Hematopoietic multipotent progenitor cell treated with erythropoietin and hydrocortisone succinate and interleukin-3 and kit ligand, for 8 days (in vitro differentiated cells): Measurements from ENCODE around the gene NR4A1.

ENCODE experiments used
- DNase-seq: peaks from one replicate; pipeline ENCODE4 v3.0.0-alpha.2; 2015

Gene NR4A1

DNA sequence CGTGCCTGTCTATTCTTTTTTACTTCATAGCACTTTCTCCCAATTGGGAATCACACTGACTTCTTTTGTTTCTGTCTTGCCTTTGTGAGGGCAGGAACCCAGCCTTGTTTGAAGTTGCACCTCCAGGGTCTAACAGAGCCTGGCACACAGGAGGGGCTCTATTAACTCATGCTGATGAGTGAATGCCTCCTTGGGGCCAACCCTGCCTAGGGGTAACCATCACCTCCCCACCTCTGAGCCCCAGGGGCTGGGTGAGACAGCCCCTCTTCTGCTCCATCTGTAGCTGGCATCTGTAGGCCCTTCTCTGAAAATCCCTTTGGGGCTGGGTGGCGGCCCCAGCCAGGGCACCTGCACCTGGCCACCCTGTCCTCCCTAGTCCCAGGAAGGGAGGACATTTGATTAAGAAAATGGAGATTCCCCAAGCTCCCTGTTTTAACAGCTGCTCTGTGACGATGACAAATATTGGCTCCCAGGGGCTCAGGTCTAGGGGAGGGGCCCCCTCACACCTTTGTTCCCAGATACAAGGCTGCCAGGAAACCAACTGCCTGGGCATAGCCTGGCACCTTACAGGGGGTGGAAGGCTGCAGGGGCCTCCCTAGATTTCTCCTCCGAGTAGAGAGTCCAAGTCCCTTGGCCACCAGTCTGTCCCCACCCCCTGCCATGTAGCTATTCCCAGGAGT lies 32.7 kb upstream of the NR4A1 start:
- DNase-seq, result no peak

DNA sequence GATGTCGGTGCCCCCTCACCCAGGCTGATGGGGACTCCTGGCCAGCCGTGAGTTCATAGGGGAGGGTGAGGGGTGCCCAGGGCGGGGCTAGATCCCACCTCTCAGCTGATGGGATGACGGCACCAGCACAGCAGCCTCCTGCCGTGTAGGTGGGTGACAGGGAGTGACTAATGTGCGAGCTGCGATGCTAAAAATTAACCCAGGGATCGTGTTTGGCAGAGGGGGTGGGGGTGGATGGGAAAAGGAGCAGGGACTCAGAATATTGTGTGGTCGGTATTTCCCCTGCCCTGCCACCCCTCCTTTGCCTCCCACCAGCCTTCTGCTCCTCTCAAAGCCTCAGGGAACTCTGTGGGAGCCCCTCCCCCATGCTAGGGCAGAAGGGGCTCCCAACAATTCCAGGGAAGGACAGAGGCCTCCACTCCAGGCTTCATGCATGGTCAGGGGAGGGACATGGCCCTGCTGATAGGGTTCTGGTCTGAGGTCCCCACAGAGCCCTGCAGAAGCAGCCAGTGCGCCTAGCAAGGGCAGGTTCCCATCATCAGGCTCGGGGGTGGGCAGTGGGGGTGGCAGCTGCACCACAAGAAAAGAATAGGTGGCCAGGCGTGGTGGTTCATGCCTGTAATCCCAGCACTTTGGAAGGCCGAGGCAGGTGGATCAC lies 32.0 kb upstream of the NR4A1 start:
- no peak for DNase-seq

DNA sequence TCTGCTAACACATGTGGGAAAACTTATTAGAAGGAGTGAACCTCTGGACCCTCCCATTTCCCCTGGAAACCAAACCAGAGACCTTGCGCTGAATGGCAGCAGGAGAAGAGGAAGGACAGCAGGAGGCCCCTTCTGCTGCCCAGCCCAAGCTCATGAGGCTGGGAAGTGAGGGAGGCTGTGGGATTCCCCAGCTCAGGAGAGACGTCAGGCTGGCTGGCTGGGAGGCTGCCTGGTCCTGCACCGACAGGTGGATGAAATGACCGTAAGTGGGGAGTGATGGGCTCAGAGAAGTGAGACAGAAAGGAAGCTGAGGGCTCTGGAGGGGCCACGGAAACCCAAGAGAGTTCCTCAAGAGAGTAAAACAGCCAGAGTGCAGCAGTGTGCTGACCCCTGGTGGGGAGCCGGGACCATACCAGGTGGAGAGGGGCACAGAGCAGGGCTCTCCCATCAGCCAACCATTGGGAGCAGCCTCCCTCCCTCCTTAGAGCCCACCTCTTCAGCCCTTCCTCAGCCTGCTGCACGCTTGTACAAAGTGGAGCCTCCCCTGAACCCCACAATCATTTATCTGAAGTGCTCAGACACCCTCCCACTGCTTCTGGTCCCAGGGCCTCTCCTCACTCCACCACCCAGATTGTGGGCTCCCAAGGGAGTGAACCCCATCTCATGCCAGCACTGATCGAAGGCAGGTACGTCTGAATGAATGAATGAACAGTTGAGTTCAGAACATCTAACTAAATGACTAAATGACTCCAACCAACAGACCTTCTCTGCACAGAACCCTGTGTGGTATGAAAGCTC lies 30.5 kb upstream of the NR4A1 start:
- peak; percentile 66 for DNase-seq

DNA sequence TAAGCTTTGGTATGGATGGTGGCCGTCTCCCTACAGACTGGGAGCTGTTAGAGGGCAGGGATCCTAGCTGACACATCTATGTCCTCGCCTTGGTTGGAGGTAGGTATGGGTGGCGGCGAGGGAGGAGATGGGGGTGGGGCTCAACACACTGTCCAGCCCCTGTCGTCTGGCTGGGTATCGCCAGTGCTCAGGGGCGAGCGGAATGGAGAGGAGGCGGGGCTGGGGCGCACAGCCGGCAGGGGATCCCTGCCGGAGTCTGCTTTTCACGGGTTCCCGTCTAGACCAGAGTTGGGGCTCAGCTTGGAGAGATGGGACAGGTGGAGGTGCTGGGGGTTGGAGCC lies 28.4 kb upstream of the NR4A1 start:
- DNase-seq, result peak; percentile 48

DNA sequence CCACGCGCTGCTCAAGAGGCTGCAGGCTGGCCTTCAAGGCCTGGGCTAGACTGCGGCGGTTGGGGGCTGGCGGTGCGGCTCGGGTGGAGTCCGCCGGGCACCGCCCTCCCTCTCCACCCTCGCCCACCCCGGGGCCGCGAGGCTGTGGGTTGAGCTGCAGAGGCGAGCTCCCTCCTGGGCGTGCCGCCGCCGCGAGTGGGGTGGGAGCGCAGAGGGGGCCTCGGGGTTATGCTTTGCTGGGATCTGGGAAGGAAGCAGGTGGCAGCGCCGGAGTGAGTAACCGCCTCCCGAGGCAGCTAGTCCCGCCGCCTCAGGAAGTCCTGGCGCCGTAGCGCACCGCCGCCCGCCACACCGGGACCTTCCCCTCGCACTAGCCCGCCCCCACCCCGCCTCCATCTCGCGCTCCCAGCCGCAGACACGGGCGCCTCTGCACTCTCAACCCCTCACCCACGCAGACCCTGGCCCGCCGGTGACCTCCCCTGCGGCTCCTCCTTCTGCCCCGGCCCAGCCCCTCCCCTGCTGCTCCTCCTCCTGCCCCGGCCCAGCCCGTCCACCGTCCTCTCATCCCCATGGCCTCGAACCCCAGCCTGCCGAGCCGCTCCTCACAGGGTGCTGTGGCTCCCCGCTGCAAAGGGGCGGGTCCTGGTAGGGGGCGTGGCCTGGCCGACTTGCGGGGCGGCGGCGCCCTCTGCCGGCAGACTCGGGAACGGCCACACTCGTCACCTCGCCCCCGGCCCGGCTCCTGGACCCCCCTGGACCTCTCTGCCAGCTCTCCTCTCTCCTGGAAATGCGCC lies 27.9 kb upstream of the NR4A1 start:
- DNase-seq, result peak; percentile 83

DNA sequence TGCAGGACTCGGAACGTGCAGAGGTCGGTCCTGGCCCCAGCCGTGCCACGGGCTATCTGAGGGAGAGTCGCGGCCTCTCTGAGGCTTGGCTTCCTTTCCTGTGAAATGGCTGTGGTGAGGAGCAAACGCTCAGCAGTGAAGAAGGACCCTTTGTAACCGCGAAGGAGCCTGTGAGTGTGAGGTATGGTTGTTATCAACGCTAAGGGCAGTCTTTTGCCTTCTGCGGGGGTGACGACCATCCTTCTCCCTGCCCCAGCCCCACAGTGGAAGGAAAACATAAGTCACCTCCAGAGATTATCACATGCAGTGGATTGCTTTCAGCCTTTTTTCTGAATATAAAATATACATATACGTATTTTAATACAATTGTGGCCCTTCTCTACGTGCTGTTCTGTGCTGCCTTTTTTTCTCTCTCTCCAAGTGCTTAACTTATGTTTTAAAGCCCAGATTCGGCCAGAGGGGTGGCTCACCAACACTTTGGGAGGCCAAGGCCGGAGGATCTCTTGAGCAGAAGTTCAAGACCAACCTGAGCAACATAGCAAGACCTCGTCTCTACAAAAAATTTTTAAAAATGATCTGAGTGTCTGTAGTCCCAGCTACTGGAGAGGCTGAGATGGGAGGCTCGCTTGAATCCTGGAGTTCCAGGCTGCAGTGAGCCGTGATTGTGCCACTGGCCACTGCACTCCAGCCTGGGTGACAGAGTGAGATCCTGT lies 27.1 kb upstream of the NR4A1 start:
- peak; percentile 53 for DNase-seq

DNA sequence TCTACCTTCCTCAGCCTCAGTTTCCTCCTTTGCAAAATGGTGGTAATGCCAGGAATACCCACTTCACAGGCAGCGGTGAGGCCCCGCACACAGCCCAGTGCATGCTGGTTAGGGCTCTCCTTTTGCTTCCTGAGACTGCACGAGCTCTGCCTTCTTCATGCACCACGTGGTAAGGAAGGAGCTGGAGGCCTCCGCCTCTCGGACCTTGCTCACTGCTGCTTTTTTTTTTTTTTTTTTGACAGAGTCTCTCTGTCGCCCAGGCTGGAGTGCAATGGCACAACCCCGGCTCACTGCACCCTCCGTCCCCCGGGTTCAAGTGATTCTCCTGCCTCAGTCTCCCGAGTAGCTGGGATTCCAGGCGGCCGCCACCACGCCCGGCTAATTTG lies 26.4 kb upstream of the NR4A1 start:
- peak; percentile 89 for DNase-seq

DNA sequence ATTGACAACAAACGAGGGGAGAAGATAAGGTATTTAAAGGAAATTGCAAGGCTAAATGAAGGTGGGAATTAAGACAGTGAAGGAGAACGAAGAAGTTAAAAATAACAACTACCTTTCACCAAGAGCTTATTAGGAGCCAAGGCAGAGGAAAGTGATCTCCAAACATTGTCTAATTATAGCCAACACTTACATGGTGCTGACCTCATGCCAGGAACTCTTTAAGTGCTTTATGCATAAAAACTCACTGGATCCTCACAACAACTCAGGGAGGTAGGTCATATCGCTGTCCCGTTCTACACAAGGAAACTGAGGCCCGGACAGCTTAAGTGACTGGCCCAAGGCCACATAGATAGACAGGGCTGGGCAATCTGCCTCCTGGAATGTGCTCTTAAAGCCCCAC lies 25.0 kb upstream of the NR4A1 start:
- no peak for DNase-seq

DNA sequence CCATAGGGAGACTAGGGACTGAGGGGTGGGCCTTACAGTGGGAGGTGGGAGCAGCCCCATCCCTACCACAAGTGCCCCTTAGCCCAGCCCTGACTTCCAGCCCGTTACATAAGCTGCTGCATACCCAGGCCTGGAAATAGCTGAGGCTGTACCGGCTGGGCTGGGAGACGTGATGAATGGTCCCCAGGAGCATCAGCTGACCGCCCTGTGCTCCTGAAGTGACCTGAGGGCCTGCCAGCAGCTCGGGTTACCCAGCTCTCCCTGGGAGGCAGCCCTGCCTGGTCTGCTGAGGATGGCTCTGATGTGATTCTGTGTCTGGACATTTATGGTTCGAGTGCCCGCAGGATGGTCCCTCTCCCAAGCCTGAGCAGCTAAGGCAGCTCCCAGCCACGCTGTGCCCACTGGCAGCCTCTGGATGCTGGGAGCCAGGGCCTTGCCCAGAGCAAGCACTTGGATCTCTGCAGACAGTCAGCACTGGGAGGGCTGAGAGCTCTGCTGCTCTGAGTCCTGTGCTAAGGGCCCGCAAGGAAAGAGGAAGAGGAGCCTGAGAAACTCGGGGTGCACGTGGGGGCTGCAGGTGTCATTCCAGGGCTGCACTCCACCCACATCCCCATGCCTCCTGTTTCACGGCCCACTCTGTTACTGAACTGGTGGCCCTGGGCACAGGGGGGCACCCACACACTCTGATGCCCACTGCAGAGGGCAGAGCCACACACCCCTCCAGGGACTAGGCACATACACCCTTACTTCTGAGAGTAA lies 24.0 kb upstream of the NR4A1 start:
- DNase-seq, result no peak

DNA sequence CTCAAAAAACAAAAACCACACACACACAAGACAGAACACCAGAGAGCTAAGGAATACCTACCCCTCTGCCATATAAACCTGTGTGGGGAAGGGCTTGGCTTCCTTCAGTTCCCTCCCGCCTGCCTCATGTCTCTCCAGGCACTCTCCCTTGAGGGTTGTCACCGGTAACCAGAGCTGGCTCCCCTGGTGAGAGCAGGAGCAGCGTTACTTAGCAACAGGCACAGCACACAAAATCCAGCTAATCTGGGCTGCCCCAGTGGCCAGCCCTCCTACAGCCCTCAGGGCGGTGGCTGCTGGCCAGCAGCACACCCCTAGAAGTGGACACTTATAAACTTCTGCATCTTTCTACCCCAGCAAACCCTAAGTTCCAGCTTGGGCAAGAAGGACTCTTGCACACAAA lies 21.6 kb upstream of the NR4A1 start:
- DNase-seq, result no peak

DNA sequence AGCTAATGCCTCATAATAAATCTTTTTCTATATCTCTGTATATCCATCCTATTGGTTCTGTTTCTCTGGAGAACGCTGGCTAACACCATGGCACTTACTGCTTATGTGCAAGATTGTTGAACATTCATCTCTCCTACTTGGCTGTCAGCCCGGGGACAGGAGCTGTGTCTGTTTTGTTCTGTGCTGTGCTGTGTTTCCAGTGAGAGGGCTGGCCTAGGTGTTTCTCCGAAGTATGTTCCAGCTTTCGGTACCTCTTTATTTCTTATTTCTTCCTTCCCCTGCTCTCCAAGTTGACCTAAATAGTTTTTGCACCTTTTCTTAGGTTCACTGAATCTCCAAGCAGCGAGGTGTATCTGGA lies 18.8 kb upstream of the NR4A1 start:
- DNase-seq, result no peak

DNA sequence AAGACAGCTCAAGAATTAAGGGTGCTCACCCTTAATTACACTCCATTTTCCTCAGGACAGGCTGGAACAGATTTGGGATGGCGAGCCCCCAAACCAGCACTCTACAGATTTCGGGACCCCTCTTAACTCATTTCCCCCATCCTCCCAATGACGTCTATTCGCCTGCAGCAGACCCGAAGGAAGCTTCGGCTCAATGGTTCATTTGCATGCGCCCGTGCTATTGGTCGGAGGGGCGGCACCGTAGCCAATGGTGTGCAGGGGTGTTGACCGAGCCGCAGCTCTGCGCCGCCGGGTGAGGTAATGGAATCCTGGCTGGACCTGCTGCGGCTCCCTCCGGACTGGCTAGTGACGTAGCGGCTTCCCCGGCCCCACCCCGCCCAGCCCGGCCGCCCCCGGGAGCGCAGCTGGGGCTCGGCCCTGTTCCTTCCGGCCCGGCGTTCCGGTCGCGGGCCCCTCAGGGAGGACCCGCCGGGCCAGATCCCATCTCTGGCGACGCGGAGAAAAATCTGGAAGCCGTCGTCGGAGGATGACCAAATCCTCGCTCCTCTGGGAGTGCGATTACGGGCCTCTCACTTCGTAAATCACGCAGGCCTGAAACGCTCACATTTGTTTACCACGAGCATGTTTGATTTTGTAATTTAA lies 18.3 kb upstream of the NR4A1 start:
- peak; percentile 91 for DNase-seq

DNA sequence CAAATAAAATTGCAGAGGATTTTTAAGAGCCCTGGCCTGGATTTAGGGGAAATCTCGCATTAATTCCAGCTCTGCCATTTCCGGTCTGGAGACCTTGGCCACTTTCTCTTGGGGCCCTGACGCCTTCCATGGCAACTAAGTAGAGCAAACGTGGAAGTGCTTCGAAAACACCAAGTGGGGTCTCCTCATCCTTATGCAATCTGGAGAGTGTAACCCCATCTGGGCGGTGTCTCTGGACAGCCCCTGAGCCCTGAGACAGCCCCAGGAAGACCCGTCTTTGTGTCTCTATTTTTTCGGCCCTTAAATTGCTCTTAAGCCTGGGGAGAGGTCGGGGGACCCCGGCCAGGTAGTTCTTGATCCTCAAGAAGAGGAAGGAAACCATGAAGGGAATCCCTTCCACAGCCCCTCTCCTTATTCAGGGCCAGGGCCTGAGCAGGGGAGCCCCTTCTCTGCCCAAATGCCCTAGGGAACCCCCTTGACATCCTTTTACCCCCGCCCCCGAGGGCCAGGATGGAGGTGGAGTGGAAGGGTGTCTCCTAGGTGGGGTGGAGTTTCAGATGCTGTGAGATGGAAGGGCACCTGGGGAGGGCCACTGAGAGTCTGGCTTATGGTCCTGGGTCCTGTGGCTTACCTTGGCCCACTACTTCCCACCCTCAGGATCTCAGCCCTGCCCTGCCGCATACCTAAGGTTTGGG lies 17.6 kb upstream of the NR4A1 start:
- no peak for DNase-seq

DNA sequence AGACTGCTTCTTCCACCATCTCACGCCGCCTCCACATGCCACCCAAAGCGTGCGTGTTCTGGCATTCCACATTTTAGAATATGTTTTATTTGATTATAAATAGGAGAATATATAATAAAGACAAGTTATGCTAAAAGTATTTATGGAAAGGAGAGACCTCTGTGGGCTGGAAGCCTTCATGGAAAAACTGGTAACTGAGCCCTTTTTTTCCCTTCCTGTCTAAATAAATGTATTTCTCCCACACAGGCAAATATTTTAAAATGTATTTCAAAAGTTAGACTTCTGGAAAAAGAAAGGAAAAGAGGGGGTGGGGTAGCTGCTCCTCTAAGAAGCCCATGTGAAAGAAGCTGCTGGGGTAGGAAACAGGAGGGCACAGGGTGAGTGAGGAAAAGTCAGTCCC lies 16.1 kb upstream of the NR4A1 start:
- DNase-seq, result no peak

DNA sequence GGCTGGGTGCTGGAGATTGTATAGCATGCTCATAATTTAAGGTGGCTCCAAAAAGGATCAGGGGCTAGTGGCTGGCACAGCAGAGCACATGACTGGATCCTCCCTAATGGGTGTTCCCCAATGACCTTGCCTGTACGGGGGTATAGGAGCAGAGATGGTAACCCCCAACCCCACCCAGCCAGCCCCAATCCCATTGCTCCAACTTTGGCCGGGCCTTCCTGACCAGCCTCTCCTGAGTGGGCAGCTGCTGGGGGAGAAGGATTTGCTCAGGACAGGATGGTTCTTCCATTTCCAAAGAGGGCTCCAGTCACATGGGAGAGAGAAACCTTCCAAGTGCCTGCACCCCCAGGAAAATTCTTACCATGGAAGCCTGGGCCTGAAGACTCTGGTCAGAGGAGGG lies 15.3 kb upstream of the NR4A1 start:
- DNase-seq, result no peak

DNA sequence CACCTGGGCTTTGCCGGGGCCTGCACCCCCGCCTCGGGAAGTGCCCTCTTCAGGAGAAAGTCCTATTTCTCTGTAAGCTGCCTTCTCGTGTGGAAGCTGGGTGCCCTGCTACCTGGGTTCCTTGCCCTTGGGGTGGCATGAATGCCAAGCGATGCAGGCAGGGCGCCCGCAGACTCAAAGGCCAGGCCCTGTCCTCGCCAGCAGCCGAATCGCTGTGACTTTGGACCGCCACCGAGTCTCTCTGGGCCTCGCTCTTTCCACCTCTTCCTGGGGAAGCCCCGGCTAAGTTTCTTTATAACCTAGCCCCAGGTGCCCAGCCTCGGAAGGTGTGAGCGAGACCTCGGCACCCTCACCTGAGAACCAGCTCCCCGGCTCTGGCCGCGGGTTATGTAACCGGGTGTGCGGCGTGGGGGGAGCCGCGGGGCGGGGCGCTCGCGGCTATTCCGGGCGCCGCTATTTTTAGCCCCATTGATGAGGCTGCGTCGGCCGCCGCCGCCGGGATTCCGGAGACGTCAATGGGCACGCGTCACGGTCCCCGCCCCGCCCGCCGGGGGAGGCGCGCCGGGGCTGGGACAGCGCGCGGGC lies 14.6 kb upstream of the NR4A1 start:
- DNase-seq, result peak; percentile 19

DNA sequence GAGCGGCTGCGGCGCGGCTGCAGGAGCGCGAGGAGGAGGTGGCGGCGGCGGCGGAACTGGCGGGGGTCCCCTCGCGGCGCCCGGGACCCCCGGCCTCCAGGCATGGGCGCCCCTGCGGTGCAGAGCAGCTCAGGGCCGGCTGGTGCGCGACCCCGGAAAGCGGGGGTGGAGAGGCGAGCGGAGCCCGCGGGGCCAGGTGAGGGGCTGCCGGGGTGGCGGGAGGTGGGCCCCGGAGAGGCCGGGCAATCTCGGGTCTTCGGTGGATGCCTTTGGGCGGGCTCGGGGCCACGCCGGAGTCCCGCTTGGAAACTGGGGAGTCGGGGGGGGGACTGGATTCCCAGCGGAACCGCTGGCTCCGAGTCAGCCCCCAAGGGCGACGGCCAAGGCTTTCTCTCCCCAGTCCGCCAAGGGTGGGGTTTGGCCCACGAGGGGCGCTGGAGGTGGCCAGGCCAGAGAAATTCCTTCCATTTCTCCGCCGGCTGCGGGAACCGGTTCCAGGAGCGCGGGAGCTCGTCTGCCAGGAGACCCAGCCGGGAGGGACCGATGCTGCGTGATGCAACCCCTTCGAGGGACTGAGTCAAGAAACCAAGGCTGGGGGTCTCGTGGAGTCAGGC lies 13.9 kb upstream of the NR4A1 start:
- DNase-seq, result no peak

DNA sequence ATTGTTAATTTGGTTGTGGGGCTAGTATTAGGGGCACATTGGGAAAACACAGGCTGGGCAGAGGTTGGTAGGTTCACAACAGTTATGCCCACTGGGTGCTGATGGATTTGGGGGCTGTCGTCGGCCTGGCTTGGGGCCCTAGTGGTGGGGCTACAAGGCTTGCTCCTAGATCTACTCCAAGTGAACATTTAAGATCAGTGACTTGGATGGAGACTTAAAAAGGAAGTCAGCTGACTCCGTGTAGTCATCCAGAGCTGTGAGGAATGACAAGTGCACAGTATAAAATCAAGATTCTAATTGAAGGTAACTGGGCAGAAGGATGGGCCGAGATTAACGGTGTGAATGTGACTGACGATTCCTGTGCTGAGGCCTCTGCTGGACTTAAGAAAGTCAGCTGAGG lies 12.8 kb upstream of the NR4A1 start:
- no peak for DNase-seq

DNA sequence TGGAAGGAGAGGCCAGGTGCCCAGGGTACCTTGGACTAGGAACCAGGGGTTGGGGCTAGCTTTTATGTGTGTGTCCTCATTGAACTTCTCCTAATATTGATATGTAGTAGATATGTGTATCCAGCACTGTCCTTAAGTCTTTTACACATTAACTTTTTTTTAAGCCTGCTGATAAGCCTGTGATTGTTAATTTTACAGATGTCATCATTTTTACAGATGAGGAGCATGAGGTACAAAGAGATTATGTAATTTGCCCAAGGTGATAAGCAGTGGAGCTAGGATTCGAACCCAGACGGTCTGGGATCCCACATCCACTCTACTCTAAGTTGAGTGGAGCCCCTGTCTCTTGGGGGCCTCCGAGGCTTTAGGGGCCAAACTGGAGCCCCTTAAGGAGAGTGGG lies 10.2 kb upstream of the NR4A1 start:
- no peak for DNase-seq

DNA sequence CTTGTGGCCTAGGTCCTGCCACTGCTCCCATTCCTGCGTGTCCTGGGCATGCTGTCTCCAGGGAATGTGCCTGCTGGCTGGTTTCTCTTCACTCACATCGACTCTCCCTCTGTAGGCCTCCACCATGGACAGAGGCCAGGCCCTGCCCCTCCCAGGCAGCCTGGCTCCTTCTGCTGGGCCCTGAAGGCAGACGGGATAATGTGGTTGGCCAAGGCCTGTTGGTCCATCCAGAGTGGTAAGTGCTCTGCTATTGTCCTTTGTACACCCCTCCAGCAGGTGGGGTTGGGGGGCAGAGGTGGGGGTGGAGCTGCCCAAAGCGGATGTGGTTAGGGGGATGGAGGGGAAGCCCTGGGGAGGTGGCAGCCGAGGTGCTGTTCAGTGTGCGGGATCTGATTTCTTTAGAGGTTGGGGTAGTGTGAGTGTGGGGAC lies 9.5 kb upstream of the NR4A1 start:
- no peak for DNase-seq
